CD8-positive, alpha-beta memory T cell (primary cell): ENCODE measurements around the gene UBE2H. TPM values are rescaled to one million over a fixed set of nuclear protein-coding genes. Genes with fewer than 3 reads are reported as not detected.
A peak's percentile ranks its signal among the peaks of the same experiment; 100 is the strongest.
"Not testable (repeated sequence)": the region's sequence is repeated elsewhere in the genome, so short reads cannot be mapped to it uniquely, and the experiment has no call there.

ENCODE experiments used
- CTCF ChIA-PET: fragments of 350-600 bp; sonication (Branson Sonifier 250); formaldehyde crosslinking; loops from one replicate; lab custom pipeline; 2021; ENCODE audit warnings: antibody characterized with exemption; lab: Charles Lee
- POLR2A ChIA-PET: fragments of 350-600 bp; sonication (Branson Sonifier 250); formaldehyde crosslinking; loops from one replicate; lab custom pipeline; 2021; ENCODE audit warnings: antibody characterized with exemption; lab: Charles Lee
- DNase-seq, 5 donors: peaks; one replicate each; pipeline versions ENCODE4 v3.0.0 to v3.0.0-alpha.2; 2020 to 2022; ENCODE audit warnings: mixed read lengths in 1 of 5
- H3K27ac ChIP-seq: one replicate; pipeline ENCODE4 v1.7.0; 2013; ENCODE audit warnings: low read depth, mild to moderate bottlenecking, low read length, moderate library complexity
- H3K27me3 ChIP-seq: 2 replicates; pipeline ENCODE4 v1.7.0; 2013; ENCODE audit warnings: low read length, mild to moderate bottlenecking; ENCODE audit not compliant: insufficient read depth, poor library complexity, severe bottlenecking
- H3K36me3 ChIP-seq: 2 replicates; pipeline ENCODE4 v1.7.0; 2013; ENCODE audit warnings: mild to moderate bottlenecking, low read length, moderate library complexity; ENCODE audit not compliant: insufficient read depth
- H3K4me1 ChIP-seq: 2 replicates; pipeline ENCODE4 v1.7.0; 2013; ENCODE audit warnings: mild to moderate bottlenecking, low read length, moderate library complexity; ENCODE audit not compliant: insufficient read depth
- H3K4me3 ChIP-seq: 2 replicates; pipeline ENCODE4 v1.7.0; 2013; ENCODE audit warnings: mild to moderate bottlenecking, low read length
- H3K9me3 ChIP-seq: 2 replicates; pipeline ENCODE4 v1.7.0; 2013; ENCODE audit warnings: mild to moderate bottlenecking, low read length
- H3K27ac Mint-ChIP-seq, 8 donors: one replicate each; pipeline ENCODE4 v1.8.0; 2020 to 2021; ENCODE audit warnings: mixed read lengths in 8 of 8, mild to moderate bottlenecking in 6 of 8, inconsistent platforms in 3 of 8, moderate library complexity in 3 of 8
- H3K27me3 Mint-ChIP-seq, 2 donors: one replicate each; pipeline ENCODE4 v1.8.0; 2020 to 2021; ENCODE audit warnings: mixed read lengths in 2 of 2, mild to moderate bottlenecking in 1 of 2, moderate library complexity in 1 of 2
- H3K36me3 Mint-ChIP-seq, 3 donors: one replicate each; pipeline ENCODE4 v1.8.0; 2020 to 2021; ENCODE audit warnings: mixed read lengths in 3 of 3, inconsistent platforms in 1 of 3, mild to moderate bottlenecking in 1 of 3
- H3K4me1 Mint-ChIP-seq, 3 donors: one replicate each; pipeline ENCODE4 v1.8.0; 2020 to 2021; ENCODE audit warnings: mixed read lengths in 3 of 3, inconsistent platforms in 1 of 3, mild to moderate bottlenecking in 1 of 3
- H3K4me3 Mint-ChIP-seq, 7 donors: one replicate each; pipeline ENCODE4 v1.8.0; 2020 to 2021; ENCODE audit warnings: mixed read lengths in 7 of 7, mild to moderate bottlenecking in 6 of 7, moderate library complexity in 4 of 7, inconsistent platforms in 2 of 7
- H3K9me3 Mint-ChIP-seq, 5 donors: one replicate each; pipeline ENCODE4 v1.8.0; 2020 to 2022; ENCODE audit warnings: mixed read lengths in 5 of 5, mild to moderate bottlenecking in 3 of 5, moderate library complexity in 2 of 5, inconsistent platforms in 1 of 5
- polyA plus RNA-seq: library from polyadenylated mRNA; unstranded; fragments of 300-500 nt; fragmentation: Illumina TruSeq; gene quantifications from one replicate; pipeline ENCODE4 v1.2.3, GENCODE V29; 2021
- total RNA-seq, 2 experiments: library from RNA; stranded (reverse); gene quantifications; one replicate each; pipeline ENCODE4 v1.2.3, GENCODE V29; 2021

UBE2H gene
- total and polyA plus RNA-seq, 3 experiments from 2014 or later: 15.3 to 45.2 (median 21.5) TPM

GRCh38 chr7:129980667-129981066 lies 27.9 kb upstream of the UBE2H start:
- H3K4me3 ChIP-seq: no peak overlapping the region
- no peaks in the 10 kb centered on the region for H3K4me1 ChIP-seq
- H3K27ac ChIP-seq: no peak overlapping the region
- Mint-ChIP-seq H3K9me3 (no peaks in the 10 kb centered on the region), H3K4me1 (no peaks in the 10 kb centered on the region), H3K4me3 (no peak overlapping the region), H3K36me3 (no peaks in the 10 kb centered on the region), H3K27me3 (peaks cover 3 to 11% of the 10 kb centered on the region in 2 donors), H3K27ac (no peak overlapping the region)
- H3K27me3 ChIP-seq: no peaks in the 10 kb centered on the region
- H3K36me3 ChIP-seq: no peaks in the 10 kb centered on the region
- POLR2A ChIA-PET: no interaction called here
- H3K9me3 ChIP-seq: no peaks in the 10 kb centered on the region
- CTCF ChIA-PET: no interaction called here
- DNase-seq: no peak

- ChIA-PET CTCF (interaction anchor here (1.0 kb wide), 1 partner anchor 19 kb away, joined by 3 read pairs; no protein-coding TSS in a partner anchor), POLR2A (no interaction called here)
- Mint-ChIP-seq H3K36me3 (no peaks in the 10 kb centered on the region), H3K4me1 (no peaks in the 10 kb centered on the region), H3K9me3 (no peaks in the 10 kb centered on the region), H3K4me3 (no peak overlapping the region), H3K27me3 (peaks cover 0 to 6% of the 10 kb centered on the region in 2 donors), H3K27ac (no peak overlapping the region)
- Histone ChIP-seq H3K36me3 (no peaks in the 10 kb centered on the region), H3K9me3 (no peaks in the 10 kb centered on the region), H3K4me1 (no peaks in the 10 kb centered on the region), H3K27ac (no peak overlapping the region), H3K27me3 (no peaks in the 10 kb centered on the region), H3K4me3 (no peak overlapping the region)
- no peak for DNase-seq
Measured at GRCh38 chr7:129975309-129975708, 22.5 kb upstream of the UBE2H start.

- POLR2A ChIA-PET: no interaction called here
- H3K27ac Mint-ChIP-seq: peak overlapping the region in 1 of 8 donors; percentile 69
- H3K9me3 Mint-ChIP-seq: no peaks in the 10 kb centered on the region
- peaks cover 0 to 9% of the 10 kb centered on the region in 2 donors for H3K27me3 Mint-ChIP-seq
- CTCF ChIA-PET: no interaction called here
- H3K36me3 Mint-ChIP-seq: no peaks in the 10 kb centered on the region
- DNase-seq: no peak
- Histone ChIP-seq H3K4me3 (no peak overlapping the region), H3K27ac (no peak overlapping the region), H3K9me3 (no peaks in the 10 kb centered on the region), H3K36me3 (no peaks in the 10 kb centered on the region), H3K4me1 (no peaks in the 10 kb centered on the region), H3K27me3 (no peaks in the 10 kb centered on the region)
- no peaks in the 10 kb centered on the region for H3K4me1 Mint-ChIP-seq
- H3K4me3 Mint-ChIP-seq: no peak overlapping the region
Measured at GRCh38 chr7:129970816-129971215, 18.1 kb upstream of the UBE2H start.

- Mint-ChIP-seq H3K36me3 (no peaks in the 10 kb centered on the region), H3K4me1 (no peaks in the 10 kb centered on the region), H3K4me3 (no peak overlapping the region), H3K9me3 (no peaks in the 10 kb centered on the region), H3K27me3 (peaks cover 0 to 9% of the 10 kb centered on the region in 2 donors), H3K27ac (peak overlapping the region in 1 of 8 donors; percentile 84)
- Histone ChIP-seq H3K27ac (no peak overlapping the region), H3K9me3 (no peaks in the 10 kb centered on the region), H3K4me3 (no peak overlapping the region), H3K36me3 (no peaks in the 10 kb centered on the region), H3K27me3 (no peaks in the 10 kb centered on the region), H3K4me1 (no peaks in the 10 kb centered on the region)
- POLR2A ChIA-PET: no interaction called here
- no peak for DNase-seq
- CTCF ChIA-PET: no interaction called here
Measured at GRCh38 chr7:129969881-129970446, 17.2 kb upstream of the UBE2H start.

DNA sequence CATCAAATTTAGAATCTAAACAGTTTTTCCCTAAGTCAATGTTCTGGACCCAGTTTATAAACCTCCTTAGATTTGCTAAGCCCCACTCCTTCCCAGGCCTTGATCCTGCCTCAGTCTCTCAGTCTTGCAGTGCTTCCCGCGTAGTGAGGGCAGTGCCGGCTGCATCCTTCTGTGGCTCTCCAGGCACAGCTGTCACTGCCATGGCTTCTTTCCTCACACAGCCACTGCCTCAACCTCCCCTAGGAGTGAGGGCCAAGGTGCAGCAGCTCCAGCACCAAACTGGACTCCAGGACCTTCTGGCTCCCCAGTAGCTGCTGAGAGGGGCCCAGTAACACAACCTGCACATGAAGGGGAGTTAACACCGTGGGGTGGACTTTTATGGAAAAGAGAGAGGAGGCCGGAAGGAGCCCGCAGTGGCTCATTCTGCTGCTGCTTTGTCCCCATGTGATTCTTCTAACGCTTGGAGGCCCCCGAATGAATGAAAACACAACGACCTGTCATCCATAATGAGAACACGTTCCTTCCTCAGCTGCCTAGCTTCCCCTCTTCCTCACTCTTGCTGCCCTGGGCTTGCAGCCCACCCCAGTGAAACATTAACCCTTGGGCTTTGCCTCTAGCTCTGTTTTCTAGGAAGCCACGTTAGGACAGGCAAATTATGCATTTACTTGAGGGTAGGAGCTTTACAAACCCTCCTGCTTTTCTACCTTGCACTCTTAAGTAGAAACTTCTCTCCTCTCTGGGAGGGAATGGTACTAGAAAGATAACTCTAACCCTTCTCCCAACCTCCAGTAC lies 16.0 kb upstream of the UBE2H start:
- ChIA-PET POLR2A (no interaction called here), CTCF (no interaction called here)
- no peak overlapping the region for H3K27ac Mint-ChIP-seq
- no peak for DNase-seq
- Histone ChIP-seq H3K4me1 (no peaks in the 10 kb centered on the region), H3K27ac (no peak overlapping the region), H3K36me3 (no peaks in the 10 kb centered on the region), H3K4me3 (no peak overlapping the region), H3K9me3 (no peaks in the 10 kb centered on the region), H3K27me3 (no peaks in the 10 kb centered on the region)
- H3K9me3 Mint-ChIP-seq: no peaks in the 10 kb centered on the region
- peaks cover 1 to 9% of the 10 kb centered on the region in 2 donors for H3K27me3 Mint-ChIP-seq
- no peak overlapping the region for H3K4me3 Mint-ChIP-seq
- no peaks in the 10 kb centered on the region for H3K4me1 Mint-ChIP-seq
- no peaks in the 10 kb centered on the region for H3K36me3 Mint-ChIP-seq

DNA sequence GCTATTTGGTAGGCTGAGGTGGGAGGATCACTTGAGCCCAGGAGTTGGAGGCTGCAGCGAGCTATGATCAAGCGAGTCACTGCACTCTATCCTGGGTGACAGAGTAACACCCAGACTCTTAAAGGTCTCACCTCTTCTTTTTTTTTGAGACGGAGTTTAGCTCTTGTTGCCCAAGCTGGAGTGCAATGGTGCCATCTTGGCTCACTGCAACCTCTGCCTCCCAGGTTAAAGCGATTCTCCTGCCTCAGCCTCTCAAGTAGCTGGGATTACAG lies 7.4 kb upstream of the UBE2H start:
- H3K4me3 Mint-ChIP-seq, H3K9me3 ChIP-seq, H3K4me1 Mint-ChIP-seq, H3K9me3 Mint-ChIP-seq, H3K27me3 ChIP-seq, H3K27me3 Mint-ChIP-seq, H3K27ac ChIP-seq, H3K36me3 Mint-ChIP-seq, H3K36me3 ChIP-seq, H3K27ac Mint-ChIP-seq, POLR2A ChIA-PET, DNase-seq, H3K4me3 ChIP-seq, H3K4me1 ChIP-seq: not testable (repeated sequence)
- CTCF ChIA-PET: interaction anchor here (1.2 kb wide), 1 partner anchor 134 kb away, joined by 5 read pairs; no protein-coding TSS in a partner anchor

DNA sequence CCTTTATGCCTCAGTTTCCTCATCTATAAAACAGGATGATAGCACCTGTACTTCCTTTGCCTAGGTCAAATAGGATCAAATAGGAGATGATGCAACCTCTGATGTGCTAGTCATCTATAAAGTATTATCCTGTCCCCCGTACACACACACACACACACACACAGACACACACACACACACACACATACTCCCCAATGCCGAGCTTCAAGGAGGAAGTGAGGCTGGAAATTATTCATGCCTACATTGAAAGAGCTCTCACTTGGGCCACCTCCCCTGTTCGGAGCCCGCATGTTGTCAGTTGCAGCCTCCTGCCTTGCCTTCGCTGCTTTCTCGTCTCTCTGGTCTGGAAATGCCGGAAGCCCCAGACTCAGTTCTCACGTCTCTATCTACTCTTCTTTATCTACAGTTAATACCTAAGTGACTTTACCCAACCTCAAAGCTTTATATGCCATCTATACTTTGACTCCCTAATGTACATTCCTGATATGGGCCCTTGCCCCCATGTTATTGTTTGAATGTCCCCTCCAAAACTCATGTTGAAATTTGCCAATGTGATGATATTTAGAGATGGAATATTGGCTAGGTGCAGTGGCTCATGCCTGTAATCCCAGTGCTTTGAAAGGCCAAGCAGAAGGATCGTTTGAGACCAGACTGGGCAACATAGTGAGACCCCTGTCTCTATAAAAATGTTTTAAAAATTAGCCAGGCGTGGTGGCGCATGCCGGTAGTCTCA lies 6.9 kb upstream of the UBE2H start:
- no peak overlapping the region for H3K4me3 Mint-ChIP-seq
- H3K9me3 Mint-ChIP-seq: no peaks in the 10 kb centered on the region
- CTCF ChIA-PET: interaction anchor here (1.2 kb wide), 1 partner anchor 134 kb away, joined by 5 read pairs; no protein-coding TSS in a partner anchor
- Histone ChIP-seq H3K36me3 (no peaks in the 10 kb centered on the region), H3K4me3 (no peak overlapping the region), H3K27ac (peak overlapping the region; percentile 78), H3K4me1 (no peaks in the 10 kb centered on the region), H3K9me3 (no peaks in the 10 kb centered on the region), H3K27me3 (no peaks in the 10 kb centered on the region)
- no peak for DNase-seq
- peaks cover 0 to 2% of the 10 kb centered on the region in 2 donors for H3K27me3 Mint-ChIP-seq
- POLR2A ChIA-PET: no interaction called here
- no peaks in the 10 kb centered on the region for H3K36me3 Mint-ChIP-seq
- no peaks in the 10 kb centered on the region for H3K4me1 Mint-ChIP-seq
- H3K27ac Mint-ChIP-seq: peak overlapping the region in 1 of 8 donors; percentile 28
